Measurements from ENCODE around the gene AP5M1. TPM values are rescaled to one million over a fixed set of nuclear protein-coding genes. Genes with fewer than 3 reads are reported as not detected.
"Not testable (repeated sequence)": the region's sequence is repeated elsewhere in the genome, so short reads cannot be mapped to it uniquely, and the experiment has no call there.

Gene AP5M1
- total and polyA plus RNA-seq, 8 donors: 37.0 to 51.9 (median 43.3) TPM

GRCh38 chr14:57254884-57255283, 13.9 kb upstream of the AP5M1 start:
- intact Hi-C loops (cut with DNase I): no loop called here
- no peak overlapping the region for H3K27ac ChIP-seq
- no peak for TF ChIP-seq CTCF (IDR thresholded peaks at IDR 0.05)

GRCh38 chr14:57258221-57258620, 10.6 kb upstream of the AP5M1 start:
- ATAC-seq; intact Hi-C loops (cut with DNase I); H3K4me1 ChIP-seq; H3K27me3 ChIP-seq; H3K27ac ChIP-seq; H3K36me3 ChIP-seq; DNase-seq; H3K4me3 ChIP-seq; H3K9me3 ChIP-seq: not testable (repeated sequence)

More at GRCh38 chr14:57254884-57255283, 13.9 kb upstream of the AP5M1 start:
- ATAC-seq (no peak), DNase-seq (no peak)
- Histone ChIP-seq H3K4me3 (no peak overlapping the region), H3K9me3 (peaks cover 0 to 4% of the 10 kb centered on the region in 2 donors), H3K36me3 (peaks cover 0 to 4% of the 10 kb centered on the region in 2 donors), H3K4me1 (peaks cover 0 to 11% of the 10 kb centered on the region in 2 donors), H3K27me3 (no peaks in the 10 kb centered on the region)

GRCh38 chr14:57259672-57260071, 9.1 kb upstream of the AP5M1 start:
- Histone ChIP-seq H3K4me1 (no peaks in the 10 kb centered on the region), H3K9me3 (peaks cover 0 to 4% of the 10 kb centered on the region in 2 donors), H3K27ac (no peak overlapping the region), H3K27me3 (no peaks in the 10 kb centered on the region), H3K4me3 (no peak overlapping the region), H3K36me3 (peaks cover 0 to 4% of the 10 kb centered on the region in 2 donors)
- ATAC-seq (no peak), DNase-seq (no peak)
- TF ChIP-seq CTCF (IDR thresholded peaks at IDR 0.05): no peak
- intact Hi-C loops (cut with DNase I): no loop called here

GRCh38 chr14:57261604-57262003, 7.2 kb upstream of the AP5M1 start:
- ATAC-seq: no peak
- peaks cover 0 to 4% of the 10 kb centered on the region in 2 donors for H3K36me3 ChIP-seq
- H3K4me1 ChIP-seq: peaks cover 0 to 16% of the 10 kb centered on the region in 2 donors
- no peak overlapping the region for H3K27ac ChIP-seq
- H3K9me3 ChIP-seq: peaks cover 0 to 4% of the 10 kb centered on the region in 2 donors
- DNase-seq: no peak
- no peak overlapping the region for H3K4me3 ChIP-seq
- no peaks in the 10 kb centered on the region for H3K27me3 ChIP-seq
- intact Hi-C loops (cut with DNase I): no loop called here
- TF ChIP-seq CTCF (IDR thresholded peaks at IDR 0.05): no peak

- no peak for DNase-seq
- H3K9me3 ChIP-seq: peaks cover 0 to 4% of the 10 kb centered on the region in 2 donors
- peaks cover 0 to 4% of the 10 kb centered on the region in 2 donors for H3K36me3 ChIP-seq
- no peak for TF ChIP-seq CTCF (IDR thresholded peaks at IDR 0.05)
- no peaks in the 10 kb centered on the region for H3K27me3 ChIP-seq
- H3K4me1 ChIP-seq: peaks cover 0 to 21% of the 10 kb centered on the region in 2 donors
- intact Hi-C loops (cut with DNase I): no loop called here
- H3K27ac ChIP-seq: no peak overlapping the region
- ATAC-seq: no peak
- no peak overlapping the region for H3K4me3 ChIP-seq
Observed at GRCh38 chr14:57262117-57262516, 6.7 kb upstream of the AP5M1 start.

- peak in 1 of 4 donors; percentile 12 for DNase-seq
- Histone ChIP-seq H3K4me3 (no peak overlapping the region), H3K27me3 (no peaks in the 10 kb centered on the region), H3K4me1 (peaks cover 12 to 45% of the 10 kb centered on the region in 2 donors), H3K27ac (peak overlapping the region in 1 of 2 donors; percentile 58), H3K36me3 (no peaks in the 10 kb centered on the region), H3K9me3 (no peaks in the 10 kb centered on the region)
- no peak for ATAC-seq
- intact Hi-C loops (cut with DNase I): no loop called here
- TF ChIP-seq CTCF (IDR thresholded peaks at IDR 0.05): no peak
Observed at GRCh38 chr14:57266065-57266464, 2.7 kb upstream of the AP5M1 start.
